Posterior cingulate gyrus (tissue), 11 donors: ENCODE results near the gene FCN2.

ENCODE experiments used
- DNase-seq, 10 donors: peaks; one replicate each; pipeline versions ENCODE4 v3.0.0 to v3.0.0-alpha.2; 2020 to 2021; ENCODE audit warnings: mixed read lengths in 3 of 10
- intact Hi-C: fragments of 100-400 bp; cut with DNase I; formaldehyde crosslinking; loops from one replicate; pipeline ENCODE4 v1.15.1; 2023

Gene FCN2

GRCh38 chr9:134885679-134886412, 5.2 kb downstream of the FCN2 start:
- DNase-seq: peak in 2 of 10 donors; percentile 44 to 76
- intact Hi-C loops: no loop called here

- intact Hi-C loops: no loop called here
- peak in 1 of 10 donors; percentile 56 for DNase-seq
Observed at GRCh38 chr9:134886413-134886913, 5.9 kb downstream of the FCN2 start.

GRCh38 chr9:134887219-134887618, 6.6 kb downstream of the FCN2 start:
- peak in 1 of 10 donors; percentile 15 for DNase-seq
- intact Hi-C loops: no loop called here

GRCh38 chr9:134887686-134888602, 7.3 kb downstream of the FCN2 start:
- DNase-seq: no peak
- intact Hi-C loops: no loop called here

- no peak for DNase-seq
- intact Hi-C loops: no loop called here
Observed at GRCh38 chr9:134888603-134889190, 8.1 kb downstream of the FCN2 start.

- intact Hi-C loops: no loop called here
- no peak for DNase-seq
Observed at GRCh38 chr9:134889386-134890154, 9.0 kb downstream of the FCN2 start.

- intact Hi-C loops: no loop called here
- no peak for DNase-seq
Observed at GRCh38 chr9:134890155-134890495, 9.5 kb downstream of the FCN2 start.

- no peak for DNase-seq
- intact Hi-C loops: no loop called here
Observed at GRCh38 chr9:134891053-134891452, 10.4 kb downstream of the FCN2 start.

GRCh38 chr9:134891713-134892112, 11.1 kb downstream of the FCN2 start:
- DNase-seq: peak in 1 of 10 donors; percentile 3
- intact Hi-C loops: no loop called here

GRCh38 chr9:134892221-134892620, 11.6 kb downstream of the FCN2 start:
- peak in 2 of 10 donors; percentile 2 to 68 for DNase-seq
- intact Hi-C loops: no loop called here

- intact Hi-C loops: no loop called here
- peak in 1 of 10 donors; percentile 24 for DNase-seq
Observed at GRCh38 chr9:134892820-134893420, 12.3 kb downstream of the FCN2 start.

- intact Hi-C loops: no loop called here
- DNase-seq: peak in 1 of 10 donors; percentile 37
Observed at GRCh38 chr9:134894136-134894860, 13.7 kb downstream of the FCN2 start.

GRCh38 chr9:134895097-134895496, 14.5 kb downstream of the FCN2 start:
- intact Hi-C loops: no loop called here
- DNase-seq: peak in 1 of 10 donors; percentile 68

- intact Hi-C loops: no loop called here
- DNase-seq: no peak
Observed at GRCh38 chr9:134895567-134895907, 14.9 kb downstream of the FCN2 start.

- peak in 3 of 10 donors; percentile 37 to 81 (median 41) for DNase-seq
- intact Hi-C loops: no loop called here
Observed at GRCh38 chr9:134895908-134896833, 15.6 kb downstream of the FCN2 start.

GRCh38 chr9:134896834-134897583, 16.4 kb downstream of the FCN2 start:
- intact Hi-C loops: no loop called here
- no peak for DNase-seq

GRCh38 chr9:134897584-134898170, 17.1 kb downstream of the FCN2 start:
- intact Hi-C loops: no loop called here
- no peak for DNase-seq
